Ishikawa (cell line): ENCODE measurements around the gene AP1S1.

Source experiments
- CEBPB ChIP-seq: IDR thresholded peaks from 2 replicates; pipeline ENCODE4 v1.6.1; 2012
- CREB1 ChIP-seq: IDR thresholded peaks from 2 replicates; pipeline ENCODE4 v1.6.1; 2012; ENCODE audit warnings: low read depth
- EGR1 ChIP-seq: IDR thresholded peaks from 2 replicates; pipeline ENCODE4 v1.6.1; 2012
- EP300 ChIP-seq: IDR thresholded peaks from 2 replicates; pipeline ENCODE4 v1.6.1; 2012; ENCODE audit warnings: borderline replicate concordance
- FOXM1 ChIP-seq: IDR thresholded peaks from 2 replicates; pipeline ENCODE4 v1.6.1; 2012; ENCODE audit warnings: low read depth, borderline replicate concordance
- MAX ChIP-seq: IDR thresholded peaks from 2 replicates; pipeline ENCODE4 v1.6.1; 2012
- NFIC ChIP-seq: IDR thresholded peaks from 2 replicates; pipeline ENCODE4 v1.6.1; 2012
- REST ChIP-seq: IDR thresholded peaks from 2 replicates; pipeline ENCODE4 v1.6.1; 2012; ENCODE audit warnings: low read depth, mild to moderate bottlenecking
- TAF1 ChIP-seq: IDR thresholded peaks from 2 replicates; pipeline ENCODE4 v1.6.1; 2012; ENCODE audit warnings: low read depth, mild to moderate bottlenecking
- TEAD4 ChIP-seq: IDR thresholded peaks from 2 replicates; pipeline ENCODE4 v1.6.1; 2012
- YY1 ChIP-seq: IDR thresholded peaks from 2 replicates; pipeline ENCODE4 v1.6.1; 2012; ENCODE audit warnings: low read depth
- ZBTB7A ChIP-seq: IDR thresholded peaks from 2 replicates; pipeline ENCODE4 v1.6.1; 2012; ENCODE audit warnings: low read depth

- TF ChIP-seq EP300 = no peak
- TF ChIP-seq FOXM1 = no peak
- no peak for TF ChIP-seq EGR1
- TF ChIP-seq REST = no peak
- no peak for TF ChIP-seq NFIC
- no peak for TF ChIP-seq TAF1
- no peak for TF ChIP-seq CEBPB
- no peak for TF ChIP-seq ZBTB7A
- no peak for TF ChIP-seq CREB1
- TF ChIP-seq MAX = no peak
- no peak for TF ChIP-seq TEAD4
- TF ChIP-seq YY1 = no peak
Observed at GRCh38 chr7:101195884-101196283, 41.6 kb downstream of the AP1S1 start.
